ENCODE results near the gene OVCH2.
A peak's percentile ranks its signal among the peaks of the same experiment; 100 is the strongest.
"Not testable (repeated sequence)": the region's sequence is repeated elsewhere in the genome, so short reads cannot be mapped to it uniquely, and the experiment has no call there.

Gene OVCH2

GRCh38 chr11:7671347-7672215 is 34.7 kb downstream of the OVCH2 start:
- DNase-seq (ENCODE audit: low read depth in 2 of 2): no peak

GRCh38 chr11:7670641-7671040 is 35.6 kb downstream of the OVCH2 start:
- no peak for DNase-seq (ENCODE audit: low read depth in 2 of 2)

- no peak for DNase-seq (ENCODE audit: low read depth in 2 of 2)
These were observed 37.4 kb downstream of the OVCH2 start for GRCh38 chr11:7668911-7669310.

GRCh38 chr11:7668464-7668863 is 37.8 kb downstream of the OVCH2 start:
- no peak for DNase-seq (ENCODE audit: low read depth in 2 of 2)

DNA sequence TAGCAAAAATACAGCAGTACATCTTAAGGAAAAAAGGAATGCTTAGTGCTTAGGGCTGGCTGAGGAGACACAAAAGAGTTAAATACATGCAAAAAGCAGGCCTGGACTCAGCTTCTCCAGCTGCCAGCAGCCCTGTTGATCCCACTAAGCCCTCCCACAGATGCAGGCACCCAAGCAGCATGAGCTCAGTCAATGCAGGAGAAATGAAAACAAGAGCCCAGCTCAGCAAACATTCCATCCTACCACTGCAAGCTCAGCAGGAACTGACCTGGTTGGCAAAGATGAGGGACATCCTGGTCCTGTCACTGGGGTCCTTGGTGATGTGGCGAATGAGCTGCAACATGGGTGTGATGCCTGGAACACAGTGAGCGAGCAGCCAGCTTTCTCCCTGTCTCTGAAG is 38.8 kb downstream of the OVCH2 start:
- no peak for DNase-seq (ENCODE audit: low read depth in 2 of 2)

GRCh38 chr11:7666292-7666866 is 39.9 kb downstream of the OVCH2 start:
- no peak for DNase-seq (ENCODE audit: low read depth in 2 of 2)

GRCh38 chr11:7665473-7666291 is 40.6 kb downstream of the OVCH2 start:
- DNase-seq (ENCODE audit: low read depth in 2 of 2): peak in 1 of 2 experiments; percentile 15

DNA sequence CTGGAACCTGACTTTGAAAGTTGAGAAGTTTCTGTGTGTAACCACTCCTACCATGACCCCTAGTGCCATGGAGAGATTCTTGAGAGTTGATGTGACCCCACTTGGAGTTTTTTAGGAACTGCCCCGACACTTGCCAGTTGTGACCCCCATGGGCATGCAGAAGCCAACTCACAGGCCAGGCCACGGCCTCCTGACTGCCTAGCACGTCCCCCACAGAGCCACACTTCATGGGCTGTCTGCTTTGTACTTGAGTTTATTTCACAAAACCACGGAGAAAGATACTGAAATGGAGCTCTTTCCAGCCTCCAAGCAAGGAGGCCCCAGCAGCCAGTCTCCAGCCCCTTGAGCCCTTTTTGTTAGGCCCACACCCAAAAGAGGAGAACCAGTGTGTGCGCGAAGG is 41.4 kb downstream of the OVCH2 start:
- no peak for DNase-seq (ENCODE audit: low read depth in 2 of 2)

DNA sequence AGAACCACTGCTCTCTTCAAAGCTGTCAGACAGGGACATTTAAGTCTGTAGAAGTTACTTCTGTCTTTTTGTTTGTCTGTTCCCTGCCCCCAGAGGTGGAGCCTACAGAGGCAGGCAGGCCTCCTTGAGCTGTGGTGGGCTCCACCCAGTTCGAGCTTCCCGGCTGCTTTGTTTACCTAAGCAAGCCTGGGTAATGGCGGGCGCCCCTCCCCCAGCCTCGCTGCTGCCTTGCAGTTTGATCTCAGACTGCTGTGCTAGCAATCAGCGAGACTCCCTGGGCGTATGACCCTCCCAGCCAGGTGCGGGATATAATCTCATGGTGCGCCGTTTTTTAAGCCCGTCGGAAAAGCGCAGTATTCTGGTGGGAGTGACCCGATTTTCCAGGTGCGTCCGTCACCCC is 42.7 kb downstream of the OVCH2 start:
- not testable (repeated sequence) for DNase-seq (ENCODE audit: low read depth in 2 of 2)

GRCh38 chr11:7657306-7658025 is 48.8 kb downstream of the OVCH2 start:
- DNase-seq (ENCODE audit: low read depth in 2 of 2): peak; percentile 30 to 36

DNA sequence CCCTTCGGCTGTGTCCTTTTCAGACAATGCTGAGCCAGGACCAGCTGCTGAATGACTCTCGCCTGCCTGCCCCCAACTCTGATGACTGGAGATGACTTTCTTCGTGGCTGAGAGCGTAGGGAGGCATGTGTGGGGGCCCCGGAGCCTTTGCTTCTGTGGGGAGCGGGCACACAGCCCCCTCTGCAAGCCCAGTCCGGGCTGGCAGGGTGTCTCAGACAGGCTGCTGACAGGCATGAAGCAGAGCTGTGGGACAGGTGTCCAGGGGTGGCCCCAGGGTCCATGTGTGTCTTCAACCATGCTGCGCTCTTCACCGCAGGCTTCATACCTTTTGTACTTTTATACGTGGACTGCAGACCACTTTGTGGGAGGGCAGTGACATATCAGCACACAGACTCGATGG is 49.6 kb downstream of the OVCH2 start:
- DNase-seq (ENCODE audit: low read depth in 2 of 2): no peak

DNA sequence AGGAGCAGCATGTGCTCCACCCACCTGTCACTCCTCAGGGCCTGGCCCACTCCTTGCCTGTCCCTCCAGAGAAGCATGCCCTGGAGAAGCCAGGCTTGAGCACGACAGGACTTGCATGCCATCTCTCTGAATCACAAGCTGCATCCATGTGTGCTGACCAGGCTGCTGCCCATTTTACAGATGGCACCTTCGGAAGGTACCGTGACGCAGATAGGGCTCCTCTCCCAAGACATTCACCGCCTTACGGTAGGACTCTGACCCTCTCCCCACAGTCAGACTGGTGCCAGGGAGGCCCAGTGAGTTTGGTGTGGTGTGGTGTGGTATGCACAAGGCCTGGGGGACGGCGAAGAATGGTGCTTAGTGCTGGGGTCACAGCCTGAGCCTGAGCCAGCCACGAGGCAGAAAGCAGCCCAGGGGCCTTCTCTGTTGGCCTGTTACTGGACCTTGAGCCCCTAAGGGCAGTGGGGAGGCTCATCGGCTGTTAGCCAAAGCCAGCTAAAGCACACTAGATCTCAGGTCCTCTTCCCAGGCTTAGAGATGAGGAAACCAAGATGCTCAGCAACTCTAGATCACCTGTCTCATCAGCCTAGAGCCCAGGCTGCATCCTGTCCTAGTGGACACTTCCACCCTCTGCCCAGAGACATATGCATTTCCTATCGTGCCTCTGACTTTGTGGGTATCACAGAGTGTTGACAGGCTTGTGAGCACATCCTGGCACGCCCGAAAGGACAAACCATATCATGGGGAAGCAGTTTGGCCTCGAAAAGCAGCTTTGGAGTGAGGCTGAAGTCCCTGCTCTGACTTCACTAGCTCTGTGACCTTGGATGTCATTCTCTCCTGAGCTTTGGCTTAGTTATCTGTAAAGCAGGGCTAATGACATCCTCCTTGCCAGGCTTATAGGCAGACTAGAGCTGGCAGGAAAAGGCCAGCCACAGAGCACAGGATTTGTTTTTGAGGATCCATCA is 50.7 kb downstream of the OVCH2 start:
- DNase-seq (ENCODE audit: low read depth in 2 of 2): no peak

DNA sequence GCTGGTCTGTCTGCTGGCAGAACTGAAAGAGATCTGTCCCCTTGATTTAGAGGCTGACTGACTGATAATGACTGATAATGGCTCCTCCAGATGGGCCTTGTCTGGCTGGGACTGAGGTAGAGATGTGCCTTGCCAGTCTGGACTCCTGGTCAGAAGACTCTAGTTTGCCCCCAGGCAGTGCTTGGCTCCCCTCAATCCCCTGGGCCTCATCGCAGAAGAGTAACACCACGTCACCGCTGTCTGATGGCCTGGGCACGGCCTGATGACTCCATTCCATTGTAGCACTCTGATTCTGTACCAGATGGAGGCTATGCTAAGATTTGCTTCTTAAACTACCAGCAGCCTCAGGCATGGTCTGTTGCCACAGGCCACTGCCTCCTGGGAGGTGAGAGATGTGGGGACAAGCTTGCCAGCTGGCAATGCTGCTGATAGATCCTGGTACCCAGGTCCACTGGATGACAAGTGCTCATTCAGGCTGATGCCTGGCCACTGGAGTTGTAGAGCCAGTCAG is 52.0 kb downstream of the OVCH2 start:
- no peak for DNase-seq (ENCODE audit: low read depth in 2 of 2)

DNA sequence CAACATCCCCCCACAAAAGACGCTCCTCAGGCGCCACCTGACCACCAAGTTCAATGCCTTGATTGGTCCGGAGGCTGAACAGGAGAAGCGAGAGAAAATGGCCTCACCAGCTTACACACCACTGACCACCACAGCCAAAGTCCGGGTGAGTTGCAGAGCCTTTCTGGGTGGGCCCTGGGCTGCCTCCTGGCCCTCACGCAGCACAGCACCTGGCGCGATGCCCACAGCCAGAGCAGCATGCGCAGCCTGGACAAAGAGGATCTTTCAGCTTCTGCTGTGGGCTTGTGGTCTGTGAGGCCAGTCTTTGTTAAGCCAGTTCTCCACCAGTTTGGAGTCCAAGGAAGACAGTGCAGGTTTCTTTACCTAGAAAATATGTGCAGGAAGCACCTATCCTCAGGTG is 54.6 kb downstream of the OVCH2 start:
- DNase-seq (ENCODE audit: low read depth in 2 of 2): no peak

DNA sequence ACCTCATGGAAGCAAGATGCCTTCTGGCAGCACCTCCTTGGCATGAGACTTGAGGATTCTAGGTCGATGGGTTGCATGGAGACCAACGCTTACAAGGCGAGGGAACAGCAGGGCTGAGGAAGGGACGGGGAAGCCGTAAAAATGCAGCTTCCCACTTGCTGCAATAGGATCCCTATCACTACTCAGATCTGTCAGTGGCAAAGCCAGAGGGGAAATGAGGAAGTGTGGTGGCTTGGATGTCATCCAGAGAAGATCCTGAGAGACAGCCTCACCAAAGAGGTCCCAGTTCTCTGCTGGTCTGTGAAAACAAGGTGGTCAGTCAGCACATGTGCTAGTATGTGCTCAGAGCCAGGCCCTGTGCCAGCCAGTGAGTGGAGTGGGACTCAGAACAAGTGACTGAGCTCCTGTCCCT is 55.1 kb downstream of the OVCH2 start:
- DNase-seq (ENCODE audit: low read depth in 2 of 2): no peak

DNA sequence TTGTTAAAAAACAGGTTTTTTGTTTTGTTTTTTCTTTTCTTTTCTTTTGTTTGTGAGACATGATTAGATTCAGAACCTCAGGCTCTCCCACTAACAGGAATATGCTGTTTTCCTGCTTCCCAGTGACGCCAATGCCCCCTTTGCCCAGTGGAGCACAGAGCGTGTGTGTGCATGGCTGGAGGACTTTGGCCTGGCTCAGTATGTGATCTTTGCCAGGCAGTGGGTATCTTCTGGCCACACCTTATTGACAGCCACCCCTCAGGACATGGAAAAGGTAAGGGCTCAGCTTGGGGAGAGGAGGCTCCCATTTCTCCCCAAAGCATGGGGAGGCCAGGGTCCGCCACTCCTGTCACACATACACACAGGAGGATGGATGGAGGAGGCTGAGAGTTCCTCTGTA is 58.0 kb downstream of the OVCH2 start:
- no peak for DNase-seq (ENCODE audit: low read depth in 2 of 2)

DNA sequence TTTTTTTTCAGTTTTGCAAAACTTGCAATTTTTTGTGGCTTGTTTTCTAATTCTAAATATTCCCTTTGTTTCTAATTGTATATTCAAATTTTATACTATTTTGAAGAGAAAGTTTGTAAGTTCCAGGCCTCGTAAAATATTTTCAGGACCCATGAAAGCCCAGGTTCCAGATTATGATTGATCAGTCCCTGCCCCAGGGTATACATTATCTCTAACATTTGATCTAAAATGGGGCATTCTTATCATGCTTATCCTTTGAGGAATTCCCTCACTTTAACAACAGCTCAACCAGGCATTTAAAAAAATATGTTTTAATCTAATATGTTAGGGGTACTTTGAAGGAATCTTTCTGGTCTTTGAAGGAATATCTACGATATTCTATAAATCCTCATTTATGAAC is 59.4 kb downstream of the OVCH2 start:
- no peak for DNase-seq (ENCODE audit: low read depth in 2 of 2)

DNA sequence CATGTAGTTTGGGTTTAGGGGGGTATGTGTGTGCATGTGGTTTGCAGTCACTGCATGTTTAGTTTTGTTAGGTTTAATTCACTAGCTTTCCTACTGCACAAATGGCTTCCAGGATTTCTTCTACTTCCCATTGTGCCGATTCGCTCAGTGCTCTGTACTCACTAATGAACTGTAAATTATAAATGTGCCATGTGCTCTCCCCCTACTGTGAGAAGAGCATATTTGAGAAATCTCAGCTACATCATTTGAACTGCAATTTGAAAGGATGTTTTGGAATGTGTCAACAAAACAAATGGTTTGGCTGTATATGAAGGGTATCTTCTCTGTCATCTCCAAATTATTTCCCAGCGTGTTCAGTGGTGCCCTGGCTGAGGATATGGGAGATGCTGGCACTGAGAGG is 61.1 kb downstream of the OVCH2 start:
- no peak for DNase-seq (ENCODE audit: low read depth in 2 of 2)

DNA sequence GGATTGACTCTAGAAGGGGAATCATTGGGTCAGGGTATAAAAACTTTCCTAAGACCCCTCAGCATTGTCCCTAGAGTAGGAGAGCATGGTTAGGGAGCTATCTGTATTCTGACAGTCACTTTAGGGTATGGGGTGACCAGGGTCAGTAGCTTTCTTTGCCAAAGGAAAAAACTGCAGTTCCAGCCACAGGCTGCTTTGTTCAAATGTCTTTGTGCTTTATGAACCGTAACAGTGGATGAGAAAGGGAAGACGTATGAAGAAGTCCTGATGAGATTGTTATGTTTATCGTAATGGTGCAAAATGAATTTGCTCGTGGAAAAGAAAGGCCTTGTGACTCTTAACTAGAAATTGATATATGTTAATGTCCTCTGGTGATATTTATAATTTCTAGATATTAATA is 63.0 kb downstream of the OVCH2 start:
- no peak for DNase-seq (ENCODE audit: low read depth in 2 of 2)

DNA sequence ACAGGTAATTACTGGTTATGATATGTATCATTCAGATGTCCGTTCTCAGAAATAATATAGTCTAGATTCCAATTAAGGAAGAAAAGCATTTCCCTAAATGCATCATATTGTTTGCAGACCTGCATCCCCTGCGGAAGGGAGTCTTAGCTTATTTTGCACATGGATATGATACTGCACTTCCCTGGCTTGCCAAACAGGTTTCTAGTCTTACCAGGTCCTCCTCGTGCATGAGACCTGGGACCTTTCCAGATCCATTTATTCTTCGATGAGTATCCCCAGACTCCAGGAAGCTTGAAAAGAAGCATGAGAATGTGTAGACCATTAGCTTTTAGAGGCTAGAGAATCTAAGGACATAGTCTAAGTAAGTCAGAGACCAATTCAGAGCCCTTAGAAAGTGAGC is 63.5 kb downstream of the OVCH2 start:
- DNase-seq (ENCODE audit: low read depth in 2 of 2): no peak

DNA sequence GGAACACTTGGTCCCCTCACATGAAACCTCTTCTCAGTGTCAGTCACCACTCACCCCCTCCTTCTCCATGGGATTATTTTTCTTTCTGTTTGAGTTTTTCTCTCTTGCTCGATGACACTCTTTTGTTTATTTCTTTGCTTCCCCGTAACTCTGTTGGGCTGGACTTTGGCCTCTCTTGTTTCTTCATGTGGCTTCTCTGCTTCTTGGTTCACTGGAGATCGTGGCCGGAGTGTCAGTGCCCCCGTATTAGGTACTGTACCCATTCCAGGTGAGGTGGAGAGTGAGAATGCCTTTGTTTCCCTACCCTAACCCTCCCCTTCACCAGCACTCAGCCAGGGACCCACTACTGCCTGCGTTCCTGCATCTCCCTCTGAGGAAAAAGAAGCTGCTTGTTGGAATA is 65.5 kb downstream of the OVCH2 start:
- DNase-seq (ENCODE audit: low read depth in 2 of 2): no peak

Measured in fibroblast of skin of left biceps (primary cell).